ENCODE measurements around the gene KIFC3. TPM values are rescaled to one million over a fixed set of nuclear protein-coding genes. Genes with fewer than 3 reads are reported as not detected.

Gene KIFC3
- total and polyA plus RNA-seq, 9 donors = 4.6 to 54.0 (median 23.8) TPM

DNA sequence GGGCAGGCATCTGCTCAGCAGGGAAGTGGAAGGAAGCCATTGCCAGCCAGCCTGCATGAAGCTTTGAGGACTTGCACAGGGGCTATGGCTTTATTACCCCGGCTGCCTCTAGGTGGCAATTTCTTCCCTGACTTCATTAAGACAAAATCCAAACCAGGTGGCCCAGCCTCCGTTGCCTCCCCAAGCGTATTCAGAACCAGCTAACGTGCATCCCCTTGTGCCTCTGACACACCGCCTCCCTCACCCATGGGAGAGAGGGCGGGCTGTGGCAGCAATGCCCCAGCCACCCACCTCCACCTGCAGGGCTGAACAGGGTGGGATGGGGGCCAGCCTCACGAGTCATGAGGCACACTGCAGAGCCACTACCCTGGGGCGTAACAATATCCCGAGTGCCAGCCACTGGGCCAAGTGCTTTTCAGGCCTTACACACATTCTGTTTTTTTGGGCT, 6.8 kb downstream of the KIFC3 start:
- no peak for DNase-seq

DNA sequence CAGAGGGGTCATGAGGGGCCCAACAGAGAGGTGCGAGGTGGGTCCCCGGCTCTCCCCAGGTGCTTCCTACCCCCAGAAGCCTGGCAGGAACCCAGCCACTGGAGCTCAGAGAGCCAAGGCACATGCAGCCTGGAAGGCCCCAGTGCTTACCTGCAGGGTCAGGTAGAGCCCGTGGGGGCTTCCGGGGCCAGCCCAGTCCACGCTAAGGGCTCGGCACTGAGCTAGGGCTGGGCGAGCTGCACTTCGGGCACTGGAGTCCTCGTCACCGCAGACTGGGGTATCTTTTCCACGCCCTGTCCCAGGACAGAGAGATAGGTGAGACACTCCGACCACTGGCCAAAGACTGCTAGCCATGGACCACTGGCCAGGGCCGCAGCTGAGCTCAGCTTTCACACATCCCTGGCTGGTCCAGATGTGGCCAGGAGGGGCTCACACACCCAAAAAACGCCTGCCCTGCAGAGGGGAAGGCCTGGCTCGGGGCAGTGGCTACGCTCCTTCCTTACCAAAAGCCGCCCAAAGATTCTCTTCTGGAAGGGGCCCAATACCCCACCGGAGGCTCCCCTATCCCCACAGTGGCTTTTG, 7.4 kb downstream of the KIFC3 start:
- H3K27ac ChIP-seq = no peak overlapping the region
- no peaks in the 10 kb centered on the region for H3K36me3 ChIP-seq
- H3K9me3 ChIP-seq = no peaks in the 10 kb centered on the region
- DNase-seq = no peak
- 91 to 95% (median 92%) methylated on average over 18 of the region's 18 CpGs for WGBS, 3 donors
- H3K4me3 ChIP-seq = no peak overlapping the region
- intact Hi-C loops (cut with DNase I) = loop anchor here in 1 of 4 donors (5.0 kb wide), 1 partner anchor 67 kb away; no protein-coding TSS in a partner anchor
- H3K4me1 ChIP-seq (ENCODE audit: insufficient read depth) = no peaks in the 10 kb centered on the region
- no peaks in the 10 kb centered on the region for H3K27me3 ChIP-seq
- TF ChIP-seq, protein P1, sequence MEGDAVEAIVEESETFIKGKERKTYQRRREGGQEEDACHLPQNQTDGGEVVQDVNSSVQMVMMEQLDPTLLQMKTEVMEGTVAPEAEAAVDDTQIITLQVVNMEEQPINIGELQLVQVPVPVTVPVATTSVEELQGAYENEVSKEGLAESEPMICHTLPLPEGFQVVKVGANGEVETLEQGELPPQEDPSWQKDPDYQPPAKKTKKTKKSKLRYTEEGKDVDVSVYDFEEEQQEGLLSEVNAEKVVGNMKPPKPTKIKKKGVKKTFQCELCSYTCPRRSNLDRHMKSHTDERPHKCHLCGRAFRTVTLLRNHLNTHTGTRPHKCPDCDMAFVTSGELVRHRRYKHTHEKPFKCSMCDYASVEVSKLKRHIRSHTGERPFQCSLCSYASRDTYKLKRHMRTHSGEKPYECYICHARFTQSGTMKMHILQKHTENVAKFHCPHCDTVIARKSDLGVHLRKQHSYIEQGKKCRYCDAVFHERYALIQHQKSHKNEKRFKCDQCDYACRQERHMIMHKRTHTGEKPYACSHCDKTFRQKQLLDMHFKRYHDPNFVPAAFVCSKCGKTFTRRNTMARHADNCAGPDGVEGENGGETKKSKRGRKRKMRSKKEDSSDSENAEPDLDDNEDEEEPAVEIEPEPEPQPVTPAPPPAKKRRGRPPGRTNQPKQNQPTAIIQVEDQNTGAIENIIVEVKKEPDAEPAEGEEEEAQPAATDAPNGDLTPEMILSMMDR (IDR thresholded peaks at IDR 0.05) = no peak

More for the DNA sequence above, 6.8 kb downstream of the KIFC3 start:
- Histone ChIP-seq H3K36me3 (no peaks in the 10 kb centered on the region), H3K9me3 (no peaks in the 10 kb centered on the region), H3K27me3 (no peaks in the 10 kb centered on the region), H3K27ac (no peak overlapping the region), H3K4me3 (no peak overlapping the region), H3K4me1 (ENCODE audit: insufficient read depth) (no peaks in the 10 kb centered on the region)
- intact Hi-C loops (cut with DNase I) = loop anchor here in 1 of 4 donors (5.0 kb wide), 1 partner anchor 67 kb away; no protein-coding TSS in a partner anchor
- WGBS, 3 donors = 60 to 64% (median 63%) methylated on average over 9 of the region's 9 CpGs
- TF ChIP-seq, protein P1 (IDR thresholded peaks at IDR 0.05) = no peak

DNA sequence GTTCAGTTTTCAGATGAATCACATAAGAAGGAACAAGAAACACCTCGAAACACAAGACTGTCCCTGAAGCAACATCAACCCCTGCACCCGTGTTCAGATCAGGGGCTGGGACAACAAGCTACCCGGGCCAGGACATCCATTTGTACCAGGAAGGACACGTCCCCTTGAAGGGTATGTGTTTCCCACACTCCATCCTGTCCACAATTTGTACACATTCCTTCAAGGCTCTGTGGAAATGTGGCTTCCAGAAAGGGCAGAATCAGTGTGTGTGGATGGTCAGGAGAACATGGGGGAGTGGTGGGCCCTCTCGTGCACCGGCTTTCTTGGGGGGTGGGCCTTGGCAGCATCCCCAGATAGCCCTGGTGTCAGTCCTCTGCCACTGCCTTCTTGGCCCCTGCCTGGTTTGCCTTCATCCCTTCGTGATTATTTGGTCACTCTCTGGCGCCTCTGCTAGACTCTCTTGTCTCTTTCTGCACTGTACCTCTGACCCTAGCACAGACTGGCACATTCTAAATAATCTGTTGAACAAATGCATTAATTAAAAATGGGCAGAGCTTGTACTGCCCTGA, 10.3 kb downstream of the KIFC3 start:
- TF ChIP-seq, protein P1 (IDR thresholded peaks at IDR 0.05) = no peak
- TF ChIP-seq POLR2A (IDR thresholded peaks at IDR 0.05) (no peak), EP300 (IDR thresholded peaks at IDR 0.05) (no peak)
- Histone ChIP-seq H3K27me3 (no peaks in the 10 kb centered on the region), H3K9me3 (no peaks in the 10 kb centered on the region), H3K4me1 (ENCODE audit: insufficient read depth) (peaks cover 16% of the 10 kb centered on the region), H3K36me3 (no peaks in the 10 kb centered on the region), H3K27ac (no peak overlapping the region), H3K4me3 (no peak overlapping the region)
- intact Hi-C loops (cut with DNase I) = no loop called here
- WGBS, 3 donors = 61 to 71% (median 66%) methylated on average over 8 of the region's 8 CpGs
- DNase-seq = no peak

DNA sequence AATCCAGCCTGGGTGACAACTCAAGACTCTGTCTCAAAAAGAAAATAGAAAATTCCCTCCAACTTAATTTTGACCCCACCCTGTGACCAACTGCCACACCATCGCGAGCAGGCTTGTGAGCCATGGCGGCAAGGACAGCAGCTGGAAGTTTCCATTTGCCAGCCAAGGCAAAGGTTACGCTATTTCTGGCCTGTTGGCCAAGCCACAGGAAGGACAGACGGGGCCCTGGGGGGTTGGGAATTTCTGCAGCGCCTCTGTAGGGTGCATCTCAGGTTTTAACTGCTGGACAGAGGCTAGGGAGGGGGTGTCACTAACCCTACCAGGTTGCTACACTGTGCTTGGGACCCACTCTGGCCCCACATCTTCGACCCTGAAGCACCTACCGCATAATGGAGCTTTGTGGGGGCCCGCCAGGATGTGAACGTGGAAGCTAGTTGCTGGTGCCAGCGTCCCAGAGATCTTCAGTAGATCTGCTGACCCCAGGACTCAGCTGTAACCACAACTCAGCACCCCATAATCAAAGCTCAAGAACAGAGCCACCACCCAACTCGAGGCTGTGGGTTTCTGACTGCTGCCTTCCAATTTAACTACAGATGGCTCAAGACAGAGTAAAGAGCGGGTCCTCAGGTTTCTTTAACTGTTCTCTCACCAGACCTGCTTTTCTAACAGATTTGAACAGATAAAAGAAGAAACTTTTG, 10.9 kb downstream of the KIFC3 start:
- WGBS, 3 donors = 72 to 84% (median 79%) methylated on average over 13 of the region's 13 CpGs
- intact Hi-C loops (cut with DNase I) = no loop called here
- no peaks in the 10 kb centered on the region for H3K27me3 ChIP-seq
- H3K9me3 ChIP-seq = no peaks in the 10 kb centered on the region
- TF ChIP-seq POLR2A (IDR thresholded peaks at IDR 0.05) = no peak
- TF ChIP-seq EP300 (IDR thresholded peaks at IDR 0.05) = no peak
- TF ChIP-seq, protein P1 (IDR thresholded peaks at IDR 0.05) = no peak
- no peak overlapping the region for H3K27ac ChIP-seq
- no peaks in the 10 kb centered on the region for H3K36me3 ChIP-seq
- no peak for DNase-seq
- H3K4me1 ChIP-seq (ENCODE audit: insufficient read depth) = peaks cover 18% of the 10 kb centered on the region
- no peak overlapping the region for H3K4me3 ChIP-seq
